Iris pigment epithelial cell (primary cell): Measurements from ENCODE around the gene CLSTN1.

Source experiments
- DNase-seq: peaks from one replicate; pipeline ENCODE4 v3.0.0-alpha.2; 2011; ENCODE audit warnings: low read depth

Gene CLSTN1

DNA sequence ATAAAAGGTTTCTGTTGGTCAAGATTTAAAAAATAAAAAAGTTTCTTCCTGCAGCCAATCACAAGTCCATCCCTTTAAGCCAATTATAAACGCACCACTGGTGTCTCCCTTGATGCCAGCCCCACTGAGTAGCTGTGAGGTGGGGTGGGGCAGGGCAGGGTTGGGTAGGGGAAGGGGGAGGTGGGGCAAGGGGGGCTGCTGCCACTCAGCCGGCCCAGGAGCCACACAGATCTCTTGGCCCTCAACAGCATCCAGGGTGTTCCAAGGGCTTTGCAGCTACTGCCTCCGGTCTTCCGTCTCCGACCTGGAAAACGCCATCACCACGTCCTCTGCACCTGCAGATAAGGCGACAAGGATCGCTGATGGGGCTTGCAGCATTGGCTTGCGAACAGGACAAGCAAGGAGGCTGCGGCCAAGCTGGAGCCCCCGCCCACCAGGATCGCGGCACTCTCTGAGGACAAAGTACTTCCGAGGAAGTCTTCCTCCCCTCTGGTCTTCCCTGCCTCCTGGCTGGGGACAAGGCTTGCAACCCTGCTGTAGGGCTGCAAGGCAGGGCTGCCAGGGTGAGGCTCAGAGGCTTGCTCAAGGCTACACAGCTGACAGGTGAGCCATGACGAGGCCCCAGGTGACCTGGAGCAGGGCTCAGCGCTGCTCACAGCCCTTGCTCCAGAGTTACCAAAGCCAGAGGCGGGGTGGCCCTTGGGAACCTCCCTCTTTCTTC is 26.8 kb upstream of the CLSTN1 start:
- no peak for DNase-seq

DNA sequence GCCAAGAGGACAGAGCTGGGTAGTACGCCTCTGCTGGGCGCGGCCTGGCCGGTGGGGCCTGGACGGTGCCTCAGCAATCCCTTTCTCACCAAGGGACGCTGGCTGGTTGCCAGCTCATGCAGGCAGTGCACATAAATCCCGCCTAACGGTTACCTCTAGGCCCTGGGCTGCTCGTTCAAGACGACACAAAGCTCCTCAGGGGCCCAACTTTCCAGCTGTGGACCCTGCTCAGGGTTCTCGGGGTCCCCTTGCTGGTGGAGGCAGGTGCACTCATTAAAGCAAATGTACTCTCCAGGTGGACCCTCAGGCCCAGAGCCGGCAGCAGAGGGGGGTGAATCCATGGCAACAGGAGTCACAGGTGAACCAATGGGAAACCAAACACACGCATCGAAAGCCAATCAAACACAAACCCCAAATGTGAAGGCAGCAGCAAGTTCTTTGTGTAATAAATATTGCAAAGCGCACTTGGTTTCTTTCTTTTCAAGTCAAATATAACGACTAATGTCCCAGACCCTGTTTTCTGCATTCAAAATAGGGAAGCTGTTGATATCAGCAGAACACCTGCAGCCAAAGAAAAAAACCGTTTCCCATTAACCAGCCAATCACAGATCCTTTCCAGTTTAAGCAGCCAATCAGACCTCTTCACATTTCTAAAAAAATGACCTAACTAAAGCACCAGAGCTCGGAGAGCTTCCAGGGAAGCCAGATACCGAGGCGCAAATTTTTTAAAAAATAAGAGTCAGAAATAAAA is 26.1 kb upstream of the CLSTN1 start:
- DNase-seq, result no peak

DNA sequence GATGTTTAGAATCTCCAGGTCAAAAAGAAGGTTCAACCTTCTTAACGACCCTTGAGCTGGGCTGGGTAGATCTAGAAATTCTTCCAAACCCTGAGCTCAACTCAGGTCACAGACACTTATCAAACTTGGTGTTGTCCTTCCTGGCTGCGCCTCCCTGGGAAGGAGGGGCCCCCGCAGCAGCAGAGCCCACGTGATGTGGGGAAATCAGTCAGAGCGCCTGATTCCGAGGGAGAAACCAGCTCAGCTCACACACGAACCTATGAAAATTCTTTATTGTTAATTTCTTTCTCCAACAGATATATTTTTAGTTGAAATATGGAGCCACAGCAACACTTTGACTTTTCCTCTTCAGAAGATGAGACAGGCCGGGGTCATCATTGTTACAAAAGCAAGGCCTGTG is 24.3 kb upstream of the CLSTN1 start:
- no peak for DNase-seq

GRCh38 chr1:9847269-9847668 is 23.5 kb upstream of the CLSTN1 start:
- no peak for DNase-seq

DNA sequence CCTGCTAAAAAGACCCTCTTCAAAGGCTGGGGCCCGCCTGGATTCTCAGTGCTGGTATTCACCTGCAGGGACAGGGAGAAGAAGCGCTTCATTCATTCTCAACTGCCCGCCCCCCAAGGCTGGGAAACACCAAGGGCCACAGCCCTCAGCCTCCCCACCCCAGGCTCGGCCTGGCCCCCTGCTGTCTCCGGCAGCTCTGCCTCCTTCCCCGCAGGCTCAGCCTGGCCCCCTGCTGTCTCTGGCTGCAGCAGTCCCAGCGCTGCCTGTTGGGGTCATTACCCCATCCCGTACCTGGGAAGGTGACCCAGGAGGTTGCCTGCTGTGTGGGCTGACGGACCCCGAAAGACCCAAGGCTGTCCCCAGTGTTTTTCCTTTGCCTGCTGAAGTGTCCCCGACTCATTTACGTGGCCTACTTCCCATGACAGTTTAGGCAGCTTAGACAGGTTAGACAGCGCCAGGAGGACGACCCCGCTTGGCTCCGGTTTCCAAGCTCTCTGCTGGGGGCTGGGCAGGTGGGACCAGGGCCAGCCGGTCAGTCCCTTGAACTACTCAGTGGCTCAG is 22.9 kb upstream of the CLSTN1 start:
- DNase-seq, result no peak

DNA sequence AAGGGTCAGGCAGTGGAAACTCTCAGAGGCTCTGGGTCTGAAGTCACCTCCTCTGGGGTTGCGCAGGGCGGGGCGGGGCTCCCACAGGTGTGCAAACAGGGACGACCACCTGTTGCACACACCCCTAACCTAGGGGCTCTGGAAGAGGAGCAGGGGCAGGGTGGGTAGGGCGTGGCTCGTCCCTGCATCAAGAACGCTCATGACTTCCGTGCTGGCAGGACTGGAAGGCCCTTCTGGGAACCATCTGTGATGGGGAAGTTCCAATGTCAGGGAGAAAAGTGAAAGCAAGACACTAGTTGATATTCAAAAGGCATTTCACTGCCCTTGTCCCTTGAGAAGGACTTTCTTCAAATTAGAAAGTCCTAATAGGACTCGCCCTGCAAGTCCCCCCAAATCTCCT is 22.1 kb upstream of the CLSTN1 start:
- no peak for DNase-seq

DNA sequence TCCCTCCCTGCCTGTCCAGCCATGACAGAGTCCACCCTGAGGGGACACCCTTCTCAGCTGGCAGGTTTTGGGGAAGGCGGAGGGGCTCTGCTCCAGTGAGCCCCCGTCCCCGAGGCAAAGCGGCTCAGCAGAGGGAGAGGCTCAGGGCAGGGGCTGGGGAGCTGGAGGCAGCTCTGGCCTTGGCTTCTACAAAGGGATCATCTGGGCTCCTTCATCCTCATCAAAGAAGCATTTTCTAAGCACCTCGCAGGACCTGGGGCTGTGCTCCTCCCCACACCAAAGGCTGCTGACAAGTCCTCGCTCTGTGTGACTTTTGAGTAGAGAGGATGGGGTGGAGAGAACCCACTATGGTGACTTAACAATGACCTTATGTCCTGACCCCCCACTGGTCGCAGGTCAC is 21.0 kb upstream of the CLSTN1 start:
- no peak for DNase-seq

DNA sequence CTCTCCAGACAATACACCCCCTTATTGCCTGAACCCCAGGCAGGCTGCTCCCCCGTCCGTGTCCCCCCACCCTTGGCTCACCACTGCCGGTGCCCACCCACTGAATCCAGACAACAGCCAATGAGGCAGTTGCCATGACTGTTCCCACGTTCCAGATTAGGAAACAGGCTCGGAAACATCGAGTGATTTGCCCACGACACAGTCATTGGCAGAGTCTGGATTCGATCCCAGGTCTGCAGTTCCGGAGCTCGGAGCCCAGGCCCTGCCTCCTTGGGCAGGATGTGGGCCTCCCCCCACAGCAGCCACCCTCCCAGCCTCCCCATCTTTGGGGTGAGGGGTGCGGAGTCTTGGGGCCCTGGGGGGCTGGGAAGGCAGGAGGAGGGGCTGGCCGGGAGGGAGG is 20.3 kb upstream of the CLSTN1 start:
- no peak for DNase-seq

- DNase-seq, result no peak
Measured at GRCh38 chr1:9843576-9843945, 19.8 kb upstream of the CLSTN1 start.

DNA sequence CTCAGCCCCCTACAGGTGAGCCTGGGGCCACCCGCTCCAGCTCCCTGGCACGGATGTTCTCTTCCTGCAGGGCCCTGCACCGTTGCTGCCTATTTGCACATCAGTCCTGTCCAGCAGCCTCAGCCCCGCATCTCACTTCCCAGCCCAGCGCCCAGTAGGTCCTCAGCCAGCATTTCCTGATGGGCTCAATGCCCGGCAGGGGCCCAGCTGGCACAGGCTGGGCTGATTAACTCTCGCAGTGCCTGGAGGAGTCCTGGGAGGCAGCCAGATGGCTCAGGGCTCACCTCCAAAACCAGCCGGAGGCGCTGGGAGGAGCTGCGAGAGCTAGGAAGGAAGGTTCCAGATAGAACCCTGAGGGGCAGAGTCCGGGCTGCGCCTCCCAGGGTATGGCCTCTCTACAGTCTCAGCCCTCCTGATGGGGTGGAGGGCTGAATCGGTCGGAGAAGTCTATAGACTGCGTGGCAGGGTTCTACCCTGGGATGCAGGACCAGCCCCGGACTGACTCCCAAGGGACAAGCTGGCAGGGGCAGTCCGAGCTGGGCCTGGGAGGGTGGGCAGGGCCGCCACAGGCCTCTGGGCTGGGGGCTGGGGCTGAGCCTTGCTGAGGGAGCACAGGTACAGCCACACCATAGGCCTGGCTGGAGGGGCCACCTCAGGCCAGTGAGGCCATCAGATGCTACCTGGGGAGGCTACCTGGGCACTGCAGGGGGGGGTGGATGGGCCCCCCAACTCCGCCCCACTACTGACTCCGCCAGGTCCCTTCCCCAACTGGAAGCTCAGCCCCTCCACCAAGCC is 19.2 kb upstream of the CLSTN1 start:
- DNase-seq, result no peak

GRCh38 chr1:9842073-9842711 is 18.4 kb upstream of the CLSTN1 start:
- peak; percentile 34 for DNase-seq

DNA sequence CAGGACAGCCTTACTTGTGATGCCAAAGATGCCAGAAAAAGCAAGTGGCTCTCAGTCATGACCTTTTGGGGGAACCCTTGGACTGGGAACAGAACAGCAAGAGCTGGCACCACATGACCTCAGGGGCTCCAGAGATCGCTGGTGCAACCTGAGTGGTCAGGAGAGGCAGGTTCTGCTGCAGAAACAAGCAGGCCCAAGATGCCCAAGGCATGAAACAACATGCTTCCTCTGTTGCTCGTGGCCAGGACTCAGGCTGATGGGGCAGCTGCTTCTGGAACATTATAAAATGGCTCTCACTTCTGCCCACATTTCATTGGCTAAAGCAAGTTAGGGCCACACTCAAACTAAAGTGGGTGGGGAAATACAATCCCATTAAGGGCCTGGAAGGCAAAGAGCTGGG is 17.7 kb upstream of the CLSTN1 start:
- no peak for DNase-seq

GRCh38 chr1:9840176-9840575 is 16.4 kb upstream of the CLSTN1 start:
- DNase-seq, result no peak

DNA sequence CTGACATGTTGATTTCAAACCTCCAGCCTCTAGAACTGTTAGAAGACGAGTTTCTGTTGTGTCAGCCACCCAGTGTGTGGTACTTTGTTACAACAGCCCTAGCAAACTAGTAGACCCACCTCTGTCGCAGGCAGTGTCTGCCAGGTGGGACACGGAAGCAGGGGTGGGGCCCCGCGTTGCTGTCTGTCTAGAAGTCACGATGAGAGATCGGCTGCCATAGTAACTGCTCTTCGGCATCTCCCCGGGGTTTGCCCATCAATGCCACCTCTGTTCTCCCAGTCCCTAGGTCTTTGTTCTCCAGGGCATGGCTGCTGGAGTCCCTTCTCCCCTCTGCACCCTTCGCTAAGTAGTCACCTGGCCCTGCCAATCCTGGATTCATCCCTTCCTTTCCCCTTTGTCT is 15.2 kb upstream of the CLSTN1 start:
- no peak for DNase-seq

DNA sequence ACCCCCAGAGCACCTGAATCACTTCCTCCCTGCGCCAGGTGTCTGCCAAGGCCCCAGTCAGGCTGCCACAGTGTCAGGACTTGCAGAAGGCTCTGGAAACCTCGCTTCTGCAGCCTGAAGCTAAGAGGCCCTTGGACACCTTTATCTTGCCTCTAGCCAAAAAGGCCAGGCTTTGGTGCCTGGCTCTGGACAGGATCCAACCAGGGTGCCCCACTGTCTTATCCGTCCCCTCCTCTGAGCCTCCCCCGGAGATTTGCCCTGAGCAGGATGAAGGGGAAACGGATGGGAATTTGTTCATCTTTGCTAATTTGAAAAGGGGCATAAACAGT is 12.8 kb upstream of the CLSTN1 start:
- DNase-seq, result no peak

DNA sequence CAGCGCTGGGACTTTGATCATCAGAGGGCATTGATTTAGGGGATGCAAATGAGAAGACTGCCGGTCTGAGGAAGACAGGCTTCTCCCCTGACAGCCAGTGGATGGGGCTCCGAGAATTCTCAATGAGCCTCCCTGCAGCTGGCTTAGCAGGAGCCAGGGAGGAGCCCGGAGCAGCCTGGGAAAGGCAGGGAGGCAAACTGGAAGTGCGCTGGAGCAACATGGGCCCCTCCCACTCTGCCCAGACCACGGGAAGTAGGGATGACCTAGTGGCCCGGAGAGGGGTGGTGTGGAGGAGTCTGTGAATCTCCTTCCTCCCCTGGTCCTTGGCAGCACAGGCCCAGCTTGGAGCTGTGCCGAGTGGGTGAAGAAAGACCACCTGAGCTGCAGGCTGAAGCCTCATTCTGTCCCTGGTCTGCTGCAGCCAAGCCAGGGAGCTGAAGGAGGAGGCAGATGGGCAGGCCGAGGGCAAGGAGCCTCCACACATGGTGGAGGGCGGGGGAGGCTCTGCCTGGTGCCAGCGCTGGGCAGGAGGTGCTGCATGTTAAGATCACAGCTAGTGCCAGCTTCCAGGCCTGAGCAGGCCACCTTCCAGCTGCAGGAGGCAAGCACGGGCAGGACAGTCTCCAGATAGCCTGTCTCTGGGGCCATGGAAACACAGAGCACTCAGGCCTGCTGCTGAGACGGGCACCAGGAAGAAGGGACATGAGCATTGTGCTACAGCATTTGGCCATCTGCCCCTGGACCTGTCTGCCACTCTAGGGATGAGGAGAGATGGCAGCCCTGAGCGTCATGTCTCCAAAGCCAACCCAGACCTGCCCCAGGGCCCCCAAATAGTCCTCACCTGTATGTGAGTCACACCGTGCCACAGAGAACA is 12.2 kb upstream of the CLSTN1 start:
- no peak for DNase-seq

GRCh38 chr1:9835404-9835757 is 11.6 kb upstream of the CLSTN1 start:
- DNase-seq, result no peak

DNA sequence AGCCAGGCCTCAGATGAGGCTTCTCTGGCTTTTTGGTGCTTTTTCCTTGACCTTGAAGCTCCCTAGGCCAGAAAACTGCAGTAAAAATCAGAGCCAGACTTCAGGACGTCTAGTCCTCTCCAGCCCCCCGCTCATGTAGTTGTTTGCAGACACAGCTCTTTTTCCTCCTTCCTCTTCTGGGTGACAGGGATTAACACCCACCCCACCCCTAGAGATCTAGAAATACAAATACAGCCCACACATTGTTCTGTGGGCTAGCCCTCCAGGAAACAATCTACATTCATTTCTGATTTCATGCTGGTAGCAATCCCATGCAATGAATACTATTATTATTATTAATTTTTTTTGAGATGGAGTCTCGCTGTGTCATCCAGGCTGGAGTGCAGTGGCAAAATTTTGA is 9.9 kb upstream of the CLSTN1 start:
- no peak for DNase-seq

GRCh38 chr1:9827558-9828185 is 3.9 kb upstream of the CLSTN1 start:
- peak; percentile 70 for DNase-seq

DNA sequence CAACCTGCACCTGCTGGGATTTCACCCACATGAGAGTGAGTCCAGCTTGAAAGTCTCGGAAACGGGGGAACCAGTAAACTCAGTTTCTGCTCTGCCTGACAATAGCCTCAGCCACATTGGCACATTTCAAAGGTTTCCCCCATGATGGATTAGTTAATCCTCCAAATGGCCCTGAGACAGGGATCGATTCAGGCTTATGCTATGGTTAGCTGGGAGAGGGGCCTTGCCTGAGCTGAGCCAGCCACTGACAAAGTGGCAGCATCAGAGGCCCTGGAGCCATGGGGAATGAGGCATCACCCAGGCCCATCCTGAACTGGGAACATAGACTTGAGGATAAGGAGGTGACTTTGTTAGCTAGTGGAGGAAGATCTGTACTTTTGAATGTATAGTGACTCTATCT is 2.9 kb upstream of the CLSTN1 start:
- no peak for DNase-seq

DNA sequence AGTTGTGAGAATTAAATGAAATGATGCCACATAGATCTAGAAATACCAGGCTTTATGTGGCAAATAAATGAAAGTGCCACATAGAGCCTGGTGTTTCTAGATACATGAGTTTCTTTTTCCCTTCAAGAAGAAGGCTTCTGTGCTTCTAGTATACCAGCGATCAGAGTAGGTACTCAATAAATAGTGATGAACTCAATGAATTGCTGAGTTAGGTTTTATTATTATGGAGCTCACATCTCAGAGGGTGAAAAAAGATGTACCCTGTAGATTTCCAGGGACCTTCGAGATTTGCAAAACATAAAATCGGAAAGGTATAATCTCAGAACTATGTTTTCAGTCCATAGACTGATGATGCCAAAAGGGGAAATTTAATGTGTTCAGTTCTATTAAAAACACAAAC is 2.3 kb upstream of the CLSTN1 start:
- no peak for DNase-seq
